CD4-positive, CD25-positive, alpha-beta regulatory T cell (primary cell): Measurements from ENCODE around the gene PLPP7. TPM values are rescaled to one million over a fixed set of nuclear protein-coding genes. Genes with fewer than 3 reads are reported as not detected.

Source experiments
- ATAC-seq, 2 donors: fragments of 150-1000 bp; cut with Tn5 transposase; one replicate each; pipeline ENCODE4 v1.10.0; 2021; ENCODE audit warnings: low read depth in 2 of 2, moderate number of reproducible peaks in 2 of 2, moderate library complexity in 1 of 2
- DNase-seq, 3 donors: peaks; one replicate each; pipeline versions ENCODE4 v3.0.0 to v3.0.0-alpha.2; 2012 to 2022; ENCODE audit warnings: mixed read lengths in 1 of 3
- H3K27ac ChIP-seq: one replicate; pipeline ENCODE4 v1.7.0; 2013; ENCODE audit warnings: mild to moderate bottlenecking, low read length; ENCODE audit not compliant: insufficient read depth, poor library complexity, severe bottlenecking
- H3K27me3 ChIP-seq: one replicate; pipeline ENCODE4 v1.7.0; 2013; ENCODE audit warnings: low read length; ENCODE audit not compliant: control insufficient read depth, insufficient read depth
- H3K36me3 ChIP-seq: one replicate; pipeline ENCODE4 v1.7.0; 2013; ENCODE audit warnings: mild to moderate bottlenecking, low read length, moderate library complexity; ENCODE audit not compliant: control insufficient read depth, insufficient read depth
- H3K4me1 ChIP-seq: 2 replicates; pipeline ENCODE4 v1.7.0; 2013; ENCODE audit warnings: mild to moderate bottlenecking, low read length; ENCODE audit not compliant: insufficient read depth, control insufficient read depth, poor library complexity, severe bottlenecking
- H3K4me3 ChIP-seq: one replicate; pipeline ENCODE4 v1.7.0; 2013; ENCODE audit warnings: low read depth, mild to moderate bottlenecking, low read length, moderate library complexity
- H3K9me3 ChIP-seq, 2 experiments: 1 replicate in 1 of 2; 2 replicates in 1 of 2; pipeline ENCODE4 v1.7.0; 2013; ENCODE audit warnings: low read length in 2 of 2, mild to moderate bottlenecking in 1 of 2, moderate library complexity in 1 of 2; ENCODE audit not compliant: control insufficient read depth in 2 of 2
- H3K27ac Mint-ChIP-seq, 3 donors: one replicate each; pipeline ENCODE4 v1.8.0; 2020 to 2022; ENCODE audit warnings: mild to moderate bottlenecking in 3 of 3, mixed read lengths in 3 of 3, moderate library complexity in 2 of 3
- H3K27me3 Mint-ChIP-seq: one replicate; pipeline ENCODE4 v1.8.0; 2022; ENCODE audit warnings: mild to moderate bottlenecking, mixed read lengths
- H3K36me3 Mint-ChIP-seq: one replicate; pipeline ENCODE4 v1.8.0; 2020; ENCODE audit warnings: mixed read lengths
- H3K4me1 Mint-ChIP-seq, 4 donors: one replicate each; pipeline ENCODE4 v1.8.0; 2020 to 2022; ENCODE audit warnings: mixed read lengths in 4 of 4, mild to moderate bottlenecking in 1 of 4
- H3K4me3 Mint-ChIP-seq, 4 donors: one replicate each; pipeline ENCODE4 v1.8.0; 2020 to 2022; ENCODE audit warnings: mild to moderate bottlenecking in 4 of 4, mixed read lengths in 4 of 4, moderate library complexity in 3 of 4
- H3K9me3 Mint-ChIP-seq, 7 donors: one replicate each; pipeline ENCODE4 v1.8.0; 2020 to 2022; ENCODE audit warnings: mixed read lengths in 7 of 7, mild to moderate bottlenecking in 3 of 7, moderate library complexity in 2 of 7
- polyA plus RNA-seq, 4 donors: library from polyadenylated mRNA; unstranded; fragments of 300-500 nt; fragmentation: Illumina TruSeq; gene quantifications; one replicate each; pipeline ENCODE4 v1.2.3, GENCODE V29; 2021
- total RNA-seq: library from RNA; stranded (reverse); gene quantifications from one replicate; pipeline ENCODE4 v1.2.3, GENCODE V29; 2022

Gene PLPP7
- total and polyA plus RNA-seq, 5 donors from 2014 or later: not detected

- peak overlapping the region; percentile 97 to 100 (median 100) for H3K4me3 Mint-ChIP-seq
These were observed 14.7 kb upstream of the PLPP7 start for GRCh38 chr9:131274674-131275331.

DNA sequence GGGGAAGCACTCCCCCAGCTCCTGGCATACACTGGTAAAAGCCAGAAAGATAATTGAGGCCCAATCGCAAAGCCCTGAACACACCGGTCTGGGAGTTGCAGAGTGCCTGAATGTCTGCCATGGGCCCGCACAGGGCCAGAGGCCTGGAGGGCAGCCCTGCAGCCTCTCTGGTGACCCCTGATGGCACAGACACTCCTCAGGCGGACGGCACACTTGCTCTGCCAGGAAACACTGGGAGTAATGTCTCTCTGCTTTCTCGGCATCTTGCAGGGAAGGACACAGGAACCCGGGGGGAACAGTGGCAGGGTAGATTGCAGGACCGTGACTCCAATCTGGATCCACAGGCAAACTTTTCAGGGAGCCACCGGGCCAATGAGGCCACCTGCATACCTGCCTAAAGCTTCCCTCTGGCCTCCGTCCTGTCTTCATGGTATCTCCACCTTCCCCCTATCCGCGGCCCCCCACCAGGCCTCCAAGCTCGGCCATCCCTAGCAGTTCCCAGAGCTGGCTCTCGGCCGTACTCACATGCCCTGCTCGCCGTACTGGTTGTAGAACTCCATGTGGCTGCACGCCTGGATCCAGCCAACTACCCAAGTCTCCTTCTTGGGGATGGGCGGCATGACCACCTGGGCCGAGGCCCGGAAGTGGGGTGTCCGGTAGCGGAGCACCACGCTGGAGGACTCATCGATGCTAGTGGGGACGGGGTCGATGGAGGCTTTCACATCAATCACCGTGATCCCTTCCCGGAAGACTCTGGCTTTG, 14.0 kb upstream of the PLPP7 start:
- ATAC-seq (peak in 1 of 2 donors; percentile 8), DNase-seq (peak in 1 of 3 donors; percentile 56)
- H3K4me1 Mint-ChIP-seq: peaks cover under 1 to 38% (median 25%) of the 10 kb centered on the region in 4 donors
- H3K9me3 Mint-ChIP-seq: peaks cover 0 to 2% (median 0%) of the 10 kb centered on the region in 7 donors
- peak overlapping the region; percentile 98 to 100 (median 98) for H3K27ac Mint-ChIP-seq
- Histone ChIP-seq H3K4me3 (peak overlapping the region; percentile 96), H3K9me3 (no peaks in the 10 kb centered on the region), H3K27ac (peak overlapping the region; percentile 90), H3K27me3 (no peaks in the 10 kb centered on the region), H3K36me3 (no peaks in the 10 kb centered on the region), H3K4me1 (peaks cover 48% of the 10 kb centered on the region)
- H3K4me3 Mint-ChIP-seq: peak overlapping the region; percentile 97 to 100 (median 100)
- H3K27me3 Mint-ChIP-seq: peaks cover 4% of the 10 kb centered on the region
- H3K36me3 Mint-ChIP-seq: peaks cover 39% of the 10 kb centered on the region

More at GRCh38 chr9:131274674-131275331, 14.7 kb upstream of the PLPP7 start:
- Mint-ChIP-seq H3K4me1 (peaks cover 6 to 44% (median 30%) of the 10 kb centered on the region in 4 donors), H3K27ac (peak overlapping the region; percentile 98 to 100 (median 98)), H3K36me3 (peaks cover 43% of the 10 kb centered on the region), H3K9me3 (peaks cover 0 to 2% (median 0%) of the 10 kb centered on the region in 7 donors), H3K27me3 (peaks cover 4% of the 10 kb centered on the region)
- Histone ChIP-seq H3K27ac (peak overlapping the region; percentile 90), H3K27me3 (no peaks in the 10 kb centered on the region), H3K4me3 (peak overlapping the region; percentile 96), H3K4me1 (peaks cover 56% of the 10 kb centered on the region), H3K36me3 (no peaks in the 10 kb centered on the region), H3K9me3 (no peaks in the 10 kb centered on the region)
- DNase-seq: peak in 1 of 3 donors; percentile 46
- ATAC-seq: no peak

- Mint-ChIP-seq H3K4me3 (peak within 1 kb of the TSS; percentile 97 to 100 (median 100)), H3K27ac (peak within 1 kb of the TSS; percentile 98 to 100 (median 98)), H3K36me3 (peaks cover 39% of the 10 kb centered on the region), H3K4me1 (peaks cover 0 to 34% (median 20%) of the 10 kb centered on the region in 4 donors), H3K9me3 (peaks cover 0 to 2% (median 0%) of the 10 kb centered on the region in 7 donors), H3K27me3 (peaks cover 5% of the 10 kb centered on the region)
- DNase-seq: peak; percentile 30 to 74 (median 37)
- ATAC-seq: peak in 1 of 2 donors; percentile 4
- Histone ChIP-seq H3K4me1 (peaks cover 41% of the 10 kb centered on the region), H3K27me3 (no peaks in the 10 kb centered on the region), H3K36me3 (no peaks in the 10 kb centered on the region), H3K9me3 (no peaks in the 10 kb centered on the region), H3K4me3 (peak within 1 kb of the TSS; percentile 96), H3K27ac (peak within 1 kb of the TSS; percentile 90)
These were observed 13.2 kb upstream of the PLPP7 start, which contains the start of gene FAM78A for GRCh38 chr9:131276094-131276888. FAM78A (minus strand) TSS chr9:131276510; CDS start chr9:131276179, 331 bp downstream.

DNA sequence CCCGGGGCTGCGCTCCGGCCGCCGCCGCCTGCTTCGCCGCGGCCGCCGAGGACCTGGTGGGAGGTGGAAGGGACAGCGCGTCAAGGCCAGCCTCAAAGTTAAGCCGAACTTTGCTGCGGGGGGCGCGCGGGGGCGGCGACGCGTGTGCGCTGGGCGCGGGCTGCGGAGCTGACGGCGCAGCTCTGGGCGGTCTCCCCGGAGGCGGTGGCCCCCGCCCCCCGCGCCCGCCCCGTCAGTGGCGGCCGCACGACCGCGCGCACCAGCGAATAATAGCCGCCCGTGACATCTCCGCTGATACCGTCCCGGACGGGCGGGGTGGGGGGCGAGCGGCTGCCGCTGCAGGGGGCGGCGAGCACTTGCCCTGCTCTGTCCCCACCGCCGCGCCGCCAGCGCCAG, 12.6 kb upstream of the PLPP7 start:
- peak overlapping the region; percentile 90 for H3K27ac ChIP-seq

GRCh38 chr9:131277287-131277909, 12.1 kb upstream of the PLPP7 start:
- H3K9me3 ChIP-seq: no peaks in the 10 kb centered on the region
- Mint-ChIP-seq H3K27me3 (peaks cover 16% of the 10 kb centered on the region), H3K4me3 (peak overlapping the region in 3 of 4 donors; percentile 26 to 71 (median 27)), H3K9me3 (peaks cover 0 to 2% (median 0%) of the 10 kb centered on the region in 7 donors), H3K4me1 (peaks cover 0 to 33% (median 21%) of the 10 kb centered on the region in 4 donors), H3K36me3 (peaks cover 29% of the 10 kb centered on the region), H3K27ac (no peak overlapping the region)
- no peaks in the 10 kb centered on the region for H3K36me3 ChIP-seq
- ATAC-seq: peak; percentile 5 to 9
- peak in 2 of 3 donors; percentile 34 to 51 for DNase-seq
- peaks cover 8% of the 10 kb centered on the region for H3K27me3 ChIP-seq
- H3K4me3 ChIP-seq: no peak overlapping the region
- H3K27ac ChIP-seq: peak overlapping the region; percentile 90
- peaks cover 32% of the 10 kb centered on the region for H3K4me1 ChIP-seq

More for the DNA sequence above, 12.6 kb upstream of the PLPP7 start:
- H3K4me3 Mint-ChIP-seq: peak overlapping the region in 3 of 4 donors; percentile 27 to 71 (median 70)
- no peak overlapping the region for H3K27ac Mint-ChIP-seq
- peaks cover 35% of the 10 kb centered on the region for H3K4me1 ChIP-seq
- peaks cover 34% of the 10 kb centered on the region for H3K36me3 Mint-ChIP-seq
- no peaks in the 10 kb centered on the region for H3K36me3 ChIP-seq
- ATAC-seq (peak; percentile 18 to 26), DNase-seq (peak in 2 of 3 donors; percentile 57 to 65)
- H3K4me1 Mint-ChIP-seq: peaks cover 0 to 33% (median 18%) of the 10 kb centered on the region in 4 donors
- peaks cover 11% of the 10 kb centered on the region for H3K27me3 Mint-ChIP-seq
- no peaks in the 10 kb centered on the region for H3K9me3 ChIP-seq
- H3K9me3 Mint-ChIP-seq: peaks cover 0 to 2% (median 0%) of the 10 kb centered on the region in 7 donors
- H3K4me3 ChIP-seq: no peak overlapping the region
- peaks cover 3% of the 10 kb centered on the region for H3K27me3 ChIP-seq

GRCh38 chr9:131277910-131278701, 11.4 kb upstream of the PLPP7 start:
- H3K36me3 Mint-ChIP-seq: peaks cover 25% of the 10 kb centered on the region
- Histone ChIP-seq H3K4me3 (peak overlapping the region; percentile 59), H3K4me1 (peaks cover 34% of the 10 kb centered on the region), H3K27me3 (peaks cover 8% of the 10 kb centered on the region), H3K36me3 (no peaks in the 10 kb centered on the region), H3K9me3 (no peaks in the 10 kb centered on the region), H3K27ac (peak overlapping the region; percentile 90)
- H3K27me3 Mint-ChIP-seq: peaks cover 18% of the 10 kb centered on the region
- ATAC-seq (peak; percentile 37 to 51), DNase-seq (peak; percentile 59 to 87 (median 70))
- peaks cover 0 to 2% (median 0%) of the 10 kb centered on the region in 7 donors for H3K9me3 Mint-ChIP-seq
- H3K27ac Mint-ChIP-seq: peak overlapping the region; percentile 87 to 95 (median 94)
- peaks cover 0 to 31% (median 22%) of the 10 kb centered on the region in 4 donors for H3K4me1 Mint-ChIP-seq
- H3K4me3 Mint-ChIP-seq: peak overlapping the region; percentile 89 to 97 (median 96)
